Inferior parietal cortex (tissue), 1 donor: Measurements from ENCODE around the gene ZNF215.
"Not testable (repeated sequence)": the region's sequence is repeated elsewhere in the genome, so short reads cannot be mapped to it uniquely, and the experiment has no call there.

Experiments used
- DNase-seq: peaks from one replicate; pipeline ENCODE4 v3.0.0-alpha.2; 2016; ENCODE audit errors: extremely low spot score

The ZNF215 gene

DNA sequence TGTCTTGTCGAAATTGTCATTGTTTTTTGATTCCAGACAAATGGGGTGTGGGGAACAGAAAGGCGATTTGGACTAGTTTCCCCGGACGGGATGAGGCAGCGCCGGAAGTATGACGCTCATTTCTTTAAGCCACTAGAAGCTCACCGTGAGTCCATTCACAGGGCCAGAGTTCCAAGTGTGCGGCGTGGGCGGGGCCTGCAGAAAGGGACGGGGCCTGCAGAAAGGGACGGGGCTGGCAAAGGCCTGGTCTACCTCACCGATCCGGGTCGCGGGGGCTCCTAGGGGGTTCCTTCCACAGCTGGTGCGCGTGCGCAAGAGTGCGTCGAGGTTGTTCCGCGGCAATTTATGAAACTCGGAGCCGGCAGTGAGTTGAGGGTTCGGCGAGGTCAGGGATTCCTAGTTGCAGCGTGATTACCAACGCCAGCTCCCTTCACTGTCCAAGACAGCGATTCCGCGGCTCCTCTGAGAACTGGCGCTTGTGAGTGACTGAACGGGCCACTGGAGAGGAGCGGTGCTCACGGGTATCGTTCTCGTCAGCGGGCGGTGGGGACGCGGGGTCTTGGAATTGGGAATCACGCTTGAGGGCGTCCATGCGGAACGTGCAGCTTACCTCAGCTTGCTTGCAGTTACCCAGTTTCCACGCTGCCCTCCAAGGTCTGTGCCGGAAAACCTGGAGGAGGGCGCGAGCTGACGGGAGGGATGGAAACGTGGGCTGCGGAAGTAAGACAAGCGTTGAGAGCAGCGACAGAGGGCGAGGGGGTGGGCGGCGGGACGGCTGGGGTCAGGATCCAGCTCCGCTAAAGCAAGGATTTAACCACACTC, at the start of gene ZNF215:
Gene ZNF215 (plus strand): TSS at position 219 of the 822 bp plus-strand sequence. CDS start 5,847 bp downstream, outside the sequence.
- peak; percentile 65 for DNase-seq

- DNase-seq = no peak
Measured at GRCh38 chr11:6876914-6877313, 49.3 kb upstream of the ZNF215 start.

- no peak for DNase-seq
Measured at GRCh38 chr11:6882751-6883150, 43.5 kb upstream of the ZNF215 start.

- not testable (repeated sequence) for DNase-seq
Measured at GRCh38 chr11:6887711-6888110, 38.5 kb upstream of the ZNF215 start.

GRCh38 chr11:6888830-6889229, 37.4 kb upstream of the ZNF215 start:
- DNase-seq = no peak

DNA sequence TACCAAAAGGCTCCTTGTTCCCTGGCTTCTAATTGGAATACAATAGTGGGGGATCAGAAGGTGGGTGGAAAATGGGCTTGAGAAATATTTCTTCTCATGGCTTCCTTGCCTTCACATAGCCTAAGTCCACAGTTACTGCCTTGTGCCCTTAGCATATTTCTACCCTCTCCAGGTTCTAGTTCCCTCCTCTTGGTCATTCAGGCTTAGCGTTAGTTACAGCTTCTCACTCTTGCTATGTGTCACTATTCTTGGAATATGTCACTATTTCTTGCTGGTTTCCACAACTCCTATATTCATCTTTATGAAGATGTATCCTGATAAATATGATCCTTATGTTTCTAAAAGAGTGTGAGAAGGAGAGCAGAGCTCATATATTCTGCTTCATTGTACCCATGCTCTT, 36.4 kb upstream of the ZNF215 start:
- no peak for DNase-seq

GRCh38 chr11:6892400-6892799, 33.8 kb upstream of the ZNF215 start, which contains the start of gene OR2D2:
TSS of gene OR2D2 (minus strand) at chr11:6892500. CDS start at chr11:6892500, 0 bp downstream.
- DNase-seq = no peak

DNA sequence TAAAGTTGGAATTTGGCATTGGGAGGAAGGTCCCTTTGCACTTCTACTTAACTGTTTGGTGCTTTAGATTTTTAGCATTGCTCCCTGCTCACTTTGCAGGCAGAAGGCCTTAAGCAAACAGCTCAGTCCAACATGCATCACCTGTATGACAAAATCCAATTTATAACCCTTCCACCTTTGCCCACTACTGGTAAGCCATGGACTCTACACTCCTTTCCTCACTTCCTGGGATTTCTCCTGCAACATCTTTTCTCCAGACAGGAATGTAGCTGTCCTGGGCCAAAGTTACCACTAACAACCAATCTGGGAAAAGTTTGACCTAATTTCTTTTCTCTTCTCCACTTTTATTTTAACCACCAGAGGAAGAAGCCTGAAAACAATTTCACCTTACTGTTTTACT, 32.1 kb upstream of the ZNF215 start:
- DNase-seq = no peak

DNA sequence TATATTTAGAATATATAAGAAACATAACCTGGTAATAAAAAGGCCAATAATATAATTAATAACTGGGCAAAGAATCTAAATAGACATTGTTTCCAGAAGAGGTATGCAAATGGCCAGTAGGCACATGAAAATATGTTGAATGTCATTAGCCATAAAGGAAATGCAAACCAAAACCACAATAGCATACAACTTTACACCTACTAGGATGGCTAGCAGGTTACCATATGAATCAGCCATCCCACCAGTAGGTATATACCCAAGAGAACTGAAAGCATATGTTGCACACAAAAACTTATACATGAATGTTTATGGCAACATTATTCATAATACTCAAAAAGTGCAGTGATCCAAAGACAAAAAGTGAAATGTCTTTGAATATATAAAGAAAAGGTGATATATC, 31.2 kb upstream of the ZNF215 start:
- DNase-seq = no peak

GRCh38 chr11:6898911-6899310, 27.3 kb upstream of the ZNF215 start:
- DNase-seq = no peak

DNA sequence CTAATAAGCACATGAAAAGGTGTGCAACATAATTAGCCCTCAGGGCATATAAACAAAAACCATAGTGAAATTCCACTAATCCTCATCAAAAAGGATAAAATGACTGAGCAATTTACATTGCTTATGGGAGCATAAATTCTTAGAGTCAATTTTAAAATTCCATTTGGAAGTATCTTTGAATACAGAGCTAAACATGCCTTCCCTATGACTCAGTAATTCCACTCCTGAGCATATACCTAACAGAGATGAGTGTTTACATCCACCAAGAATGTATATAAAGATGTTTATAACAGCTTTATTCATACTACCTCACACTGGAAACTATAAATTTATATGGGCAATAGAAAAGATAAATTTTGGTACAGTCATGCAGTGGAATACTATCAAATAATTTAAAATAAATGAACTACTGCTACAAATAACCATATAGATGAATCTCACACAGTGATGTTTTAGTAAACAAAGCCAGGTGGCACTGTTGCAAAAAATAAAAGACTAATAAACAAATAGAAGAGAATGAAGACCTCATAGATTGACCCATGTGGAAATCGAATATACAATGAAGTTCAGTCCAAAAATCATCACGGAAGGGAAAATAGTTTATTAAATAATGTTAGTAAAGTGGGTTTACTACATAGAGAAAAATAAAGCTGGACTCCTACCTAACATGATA, 25.8 kb upstream of the ZNF215 start:
- DNase-seq = no peak

GRCh38 chr11:6904804-6905203, 21.4 kb upstream of the ZNF215 start:
- DNase-seq = not testable (repeated sequence)

DNA sequence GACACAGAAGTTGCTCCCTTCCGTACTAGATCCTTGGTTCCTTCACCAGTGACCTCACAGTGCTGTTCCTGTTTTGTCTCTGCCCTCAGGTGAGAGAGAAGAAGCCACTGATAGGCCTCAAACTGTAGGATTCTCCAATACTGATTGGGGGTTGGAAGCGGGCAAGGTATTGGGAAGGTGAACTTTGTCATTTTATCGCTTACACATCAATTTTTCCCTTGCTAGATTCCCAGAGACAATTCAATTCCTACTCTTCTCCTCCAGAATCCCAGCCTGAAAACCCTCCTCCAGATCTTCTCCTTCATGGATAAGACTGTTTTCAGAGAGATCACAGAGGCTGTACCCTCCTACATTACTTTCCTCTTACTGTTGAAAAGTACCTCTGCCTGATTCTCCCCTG, 14.8 kb upstream of the ZNF215 start:
- DNase-seq = no peak

DNA sequence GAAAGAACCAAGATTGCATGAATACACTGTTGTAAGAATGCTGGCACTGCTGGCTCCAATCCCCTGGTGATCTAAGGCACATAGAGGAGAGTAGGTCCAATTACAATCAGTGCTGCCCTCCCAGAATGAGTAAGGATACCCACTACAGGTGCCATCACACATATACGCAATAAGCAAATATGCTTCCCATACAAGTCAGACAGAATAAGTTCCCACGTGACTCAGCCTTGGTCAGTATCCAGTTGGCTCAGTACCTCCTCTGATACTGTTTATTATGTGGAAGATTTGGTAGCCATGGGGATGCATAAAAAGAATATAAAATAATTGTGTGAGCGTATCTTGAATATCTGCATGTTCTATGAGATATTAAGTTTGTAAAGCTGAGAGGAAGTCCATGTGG, 14.3 kb upstream of the ZNF215 start:
- no peak for DNase-seq

GRCh38 chr11:6919698-6920097, 6.5 kb upstream of the ZNF215 start:
- no peak for DNase-seq

DNA sequence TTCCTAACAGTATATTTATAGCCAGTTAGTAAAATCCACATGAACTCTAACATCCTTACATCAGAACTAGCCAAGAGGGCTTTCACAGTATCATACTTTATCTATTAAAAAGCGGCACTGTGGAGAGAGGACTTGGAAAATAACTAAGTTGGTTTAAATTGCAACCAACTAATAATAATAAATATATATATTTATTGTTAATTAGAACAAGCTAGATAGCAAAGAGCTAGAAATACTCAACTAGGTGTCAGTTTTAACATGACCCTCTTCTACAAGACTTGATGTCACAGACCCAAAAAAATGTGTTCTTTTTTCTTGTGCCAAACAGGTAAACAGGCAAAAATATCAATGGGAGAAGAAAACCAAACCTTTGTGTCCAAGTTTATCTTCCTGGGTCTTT, 5.5 kb upstream of the ZNF215 start, which contains the start of gene OR2D3:
Gene OR2D3 (plus strand): TSS at position 301 of the 400 bp plus-strand sequence. CDS start 0 bp downstream, at position 301.
- DNase-seq = no peak

GRCh38 chr11:6925007-6925577, 1.1 kb upstream of the ZNF215 start:
- no peak for DNase-seq

- no peak for DNase-seq
Measured at GRCh38 chr11:6925636-6926207, 504 bp upstream of the ZNF215 start.

DNA sequence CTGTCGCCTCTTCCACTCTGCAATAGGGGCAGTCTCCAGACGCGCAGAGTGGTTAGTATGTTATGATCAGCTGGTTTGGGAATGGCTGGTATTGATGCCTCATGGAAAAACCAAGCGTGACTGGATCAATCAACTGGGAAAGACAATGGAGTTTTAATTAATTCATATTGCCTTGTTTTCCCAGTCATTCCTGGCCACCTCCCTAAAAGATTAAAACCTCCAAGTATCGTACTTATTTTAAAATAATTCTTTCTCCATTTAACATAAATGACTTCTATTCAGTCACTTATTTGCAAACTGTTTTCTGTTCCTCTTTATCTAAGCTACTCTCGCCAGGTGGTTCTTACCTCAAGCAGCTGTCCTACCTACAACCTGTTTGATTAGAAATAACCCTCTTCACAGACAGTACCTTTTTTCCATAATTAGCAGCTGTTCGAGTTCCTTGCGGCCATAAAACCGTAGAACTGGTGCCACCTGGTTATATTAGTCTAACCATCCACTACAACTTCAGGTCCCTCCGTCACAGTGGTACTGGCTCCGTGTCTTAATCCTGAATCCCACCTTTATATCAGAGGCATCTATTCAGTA, 898 bp downstream of the ZNF215 start:
- DNase-seq = peak; percentile 9

DNA sequence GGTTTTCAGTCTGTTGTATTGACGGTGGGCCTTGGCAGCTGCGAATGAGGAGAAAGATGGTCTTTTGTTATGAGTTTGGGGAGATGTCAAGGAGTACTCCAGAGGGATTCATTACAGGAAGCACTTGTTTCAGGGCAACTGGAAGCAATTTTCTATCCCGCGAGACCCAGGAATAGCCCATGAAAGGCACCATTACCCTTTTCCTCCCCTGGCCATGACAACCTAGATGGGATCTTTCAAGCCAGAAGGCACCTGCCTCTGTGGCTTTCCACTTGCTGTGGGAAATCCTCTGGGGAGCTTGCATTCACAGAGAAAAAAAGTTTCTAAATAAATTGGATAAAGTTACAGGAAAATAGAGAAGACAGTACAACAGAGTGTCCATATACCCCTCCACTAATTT, 2.7 kb downstream of the ZNF215 start:
- DNase-seq = no peak

GRCh38 chr11:6931146-6931713, 5.0 kb downstream of the ZNF215 start:
- no peak for DNase-seq

GRCh38 chr11:6932145-6932544, 5.9 kb downstream of the ZNF215 start:
- DNase-seq = no peak
